Measurements from ENCODE around the gene RARB.

GRCh38 chr3:25585361-25586166, 157.5 kb downstream of the RARB start:
- TF ChIP-seq CTCF (IDR thresholded peaks at IDR 0.05), result no peak
- TF ChIP-seq POLR2A (IDR thresholded peaks at IDR 0.05), result no peak
